ENCODE results near the gene PRAC1.

PRAC1 gene

DNA sequence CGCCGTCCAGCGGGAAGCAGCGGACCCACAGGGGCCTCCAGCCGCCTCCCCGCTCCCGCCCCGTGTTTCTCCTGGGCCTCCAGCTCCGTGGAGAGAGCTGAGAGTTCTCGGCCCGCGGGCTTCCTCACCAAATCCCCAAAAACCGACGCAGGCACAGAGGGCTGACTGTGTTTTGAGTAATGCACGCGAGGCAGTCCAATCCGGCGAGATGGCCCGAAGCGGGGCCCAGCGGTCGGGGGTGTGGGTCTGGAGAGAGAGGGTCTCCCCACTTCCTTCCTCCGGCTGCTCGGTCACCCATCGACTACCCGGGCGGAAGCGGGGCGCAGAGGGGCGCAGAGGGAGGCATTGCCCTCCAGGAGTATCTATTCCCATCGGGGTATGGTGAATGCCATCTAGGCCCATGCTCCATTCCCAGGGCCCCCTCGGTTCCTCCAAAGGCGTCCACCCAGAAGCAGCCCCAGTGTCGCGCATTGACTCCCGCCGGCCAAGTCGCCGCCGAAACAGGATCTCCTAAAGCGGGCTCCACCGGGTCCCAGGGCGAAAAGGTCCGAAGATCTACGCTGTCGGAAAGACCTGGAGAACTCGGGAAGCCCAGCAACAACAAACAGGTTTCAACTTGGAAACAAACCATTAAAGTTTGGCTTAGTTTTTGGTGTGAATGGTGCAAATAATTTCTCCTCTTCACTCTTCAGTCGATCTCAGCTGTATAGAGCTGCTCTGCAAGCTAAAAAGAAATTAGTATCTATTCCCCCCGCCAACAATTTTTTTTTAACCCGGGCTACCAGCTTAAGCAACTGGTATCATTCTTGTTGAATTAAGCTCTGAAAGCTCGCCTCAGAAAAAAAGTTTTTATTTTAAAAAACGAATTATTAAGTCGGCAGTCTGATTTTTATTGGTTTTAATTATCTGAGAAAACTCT, 25.4 kb upstream of the PRAC1 start:
- no peak for DNase-seq (ENCODE audit: low read depth)

DNA sequence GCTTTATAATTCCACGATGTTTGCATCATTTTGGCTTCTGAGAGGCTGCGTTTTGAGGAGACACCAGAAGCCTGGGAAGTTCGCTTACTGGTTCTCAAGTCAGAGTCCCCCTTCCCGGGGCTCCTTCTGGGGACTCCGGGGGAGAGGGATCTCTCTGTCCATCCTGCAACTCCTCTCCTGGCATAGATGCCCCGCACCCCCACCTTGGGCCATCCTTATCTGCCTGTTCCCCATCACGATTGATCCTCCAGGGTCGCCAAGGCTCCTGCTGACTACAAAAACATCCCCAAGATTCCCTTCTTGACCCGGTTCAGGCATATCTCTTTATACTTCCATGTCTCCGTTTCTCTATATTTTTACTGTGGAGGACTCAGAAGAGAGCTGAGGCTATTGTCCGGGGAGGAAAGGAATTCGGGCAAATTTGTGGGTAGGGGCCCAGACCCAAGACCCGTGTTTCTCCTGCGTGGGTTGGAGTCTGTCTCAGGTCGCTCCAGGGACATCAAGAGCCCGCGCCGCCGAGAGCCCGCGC, 24.7 kb upstream of the PRAC1 start:
- DNase-seq (ENCODE audit: low read depth) = no peak

DNA sequence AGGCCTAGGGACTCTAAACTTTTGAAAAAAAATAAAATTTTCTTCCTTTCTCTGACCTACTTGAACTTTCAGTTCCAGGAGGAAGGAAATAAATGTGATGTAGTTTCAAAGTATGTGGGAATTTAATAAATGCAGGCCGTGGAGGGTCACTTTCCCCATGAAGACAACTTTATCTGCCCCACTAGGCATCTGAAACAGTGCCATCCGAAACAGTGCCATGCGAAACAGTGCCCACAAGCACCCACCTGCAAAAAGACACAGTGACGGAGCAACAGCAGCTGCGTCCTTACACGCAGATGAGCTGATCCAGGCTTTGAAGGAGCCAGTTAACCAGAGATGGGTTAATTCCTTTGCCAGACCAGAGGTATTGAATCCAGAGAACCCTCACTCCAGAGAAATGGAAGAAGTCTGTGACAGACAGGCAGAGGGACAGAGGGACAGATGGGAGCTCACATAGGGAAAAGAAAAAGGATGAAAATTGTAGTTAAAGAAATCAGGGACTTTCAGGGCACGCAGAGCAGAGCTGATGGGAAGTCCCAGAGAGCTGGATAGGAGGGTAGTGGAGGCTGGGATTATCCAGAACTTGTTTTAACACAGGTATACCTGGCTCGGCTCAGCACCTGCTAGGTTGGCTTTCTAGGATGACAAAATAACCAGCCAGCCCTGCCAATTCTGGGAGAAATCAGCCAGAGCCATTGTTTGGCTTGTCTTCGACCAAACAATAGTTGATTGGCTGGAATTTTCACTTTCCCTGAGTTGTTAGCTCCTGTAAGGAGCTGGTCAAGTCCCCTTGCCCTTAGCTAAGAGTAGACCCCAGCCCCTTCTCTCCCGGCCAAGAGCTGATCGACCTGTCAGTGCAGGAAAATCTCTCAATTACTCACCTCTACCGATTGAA, 23.3 kb upstream of the PRAC1 start:
- no peak for DNase-seq (ENCODE audit: low read depth)

DNA sequence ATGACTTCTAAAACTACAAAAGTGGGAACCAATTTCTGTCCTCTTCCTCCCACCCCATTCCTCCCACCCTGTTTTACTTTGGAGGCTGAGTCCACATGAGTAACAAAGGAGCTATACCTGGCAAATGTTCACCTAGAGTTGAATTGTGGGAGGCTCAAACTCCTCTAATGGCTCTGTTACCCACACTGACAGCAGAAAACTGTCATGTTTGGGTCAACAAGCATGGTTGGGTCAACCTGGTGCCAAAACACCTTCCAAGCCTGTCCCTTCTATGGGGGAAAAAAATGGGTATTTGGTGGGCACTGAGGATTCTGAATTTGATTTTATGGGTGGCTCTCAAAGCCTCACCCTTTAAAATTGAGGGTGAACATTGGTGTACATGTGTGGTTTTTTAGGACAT, 18.2 kb upstream of the PRAC1 start:
- DNase-seq (ENCODE audit: low read depth) = no peak

DNA sequence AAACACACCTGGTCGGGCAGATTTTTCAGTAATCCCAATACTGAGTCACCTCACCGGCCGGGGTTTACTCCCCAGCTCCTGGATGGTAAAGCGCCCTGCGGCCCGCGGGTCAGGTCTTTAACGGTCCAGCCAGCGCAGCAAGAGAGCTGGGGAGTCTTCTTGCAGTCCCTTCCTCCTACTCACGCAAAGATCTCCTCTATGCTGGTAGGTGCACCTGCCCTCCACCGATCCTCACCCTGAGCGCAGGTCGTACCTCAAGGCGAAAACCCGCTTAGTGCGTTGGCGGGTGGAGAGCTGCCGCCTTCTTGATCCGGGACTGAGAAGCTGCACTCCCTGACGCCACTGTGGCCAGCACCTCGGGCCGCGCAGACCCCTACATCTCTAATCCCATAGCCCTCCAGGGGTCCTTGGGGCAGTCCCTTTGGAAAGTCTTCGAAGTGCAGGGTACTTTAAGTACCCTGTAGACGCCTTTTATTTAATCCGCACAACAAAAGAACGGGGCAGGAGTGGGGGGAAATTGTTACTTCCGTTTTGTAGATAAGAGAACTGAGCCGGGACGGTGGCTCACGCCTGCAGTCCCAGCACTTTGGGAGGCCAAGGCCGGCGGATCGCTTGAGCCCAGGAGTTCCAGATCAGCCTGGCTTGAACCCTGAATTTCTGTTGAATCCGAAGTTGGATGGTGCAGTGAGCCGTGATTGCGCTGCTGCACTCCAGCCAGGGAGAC, 16.6 kb upstream of the PRAC1 start:
- no peak for DNase-seq (ENCODE audit: low read depth)

DNA sequence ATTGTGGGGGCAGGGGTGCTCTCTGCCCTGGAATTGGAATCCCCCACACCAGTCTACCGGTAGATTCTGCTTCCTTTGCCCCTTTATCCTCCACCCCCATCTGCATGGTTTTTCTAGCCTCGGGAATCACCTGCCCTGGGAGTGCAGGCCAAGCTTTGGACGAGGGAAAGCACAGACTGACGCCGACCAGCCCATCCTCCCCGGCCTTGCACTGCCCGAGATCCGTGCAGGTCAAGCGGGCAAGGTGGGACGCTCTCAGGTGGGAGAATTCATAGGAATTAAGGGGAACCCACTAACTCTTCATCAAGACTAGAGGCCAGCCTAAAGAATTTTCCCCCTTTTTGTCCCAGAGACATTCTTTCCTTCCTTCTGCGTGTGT, 16.1 kb upstream of the PRAC1 start:
- no peak for DNase-seq (ENCODE audit: low read depth)

DNA sequence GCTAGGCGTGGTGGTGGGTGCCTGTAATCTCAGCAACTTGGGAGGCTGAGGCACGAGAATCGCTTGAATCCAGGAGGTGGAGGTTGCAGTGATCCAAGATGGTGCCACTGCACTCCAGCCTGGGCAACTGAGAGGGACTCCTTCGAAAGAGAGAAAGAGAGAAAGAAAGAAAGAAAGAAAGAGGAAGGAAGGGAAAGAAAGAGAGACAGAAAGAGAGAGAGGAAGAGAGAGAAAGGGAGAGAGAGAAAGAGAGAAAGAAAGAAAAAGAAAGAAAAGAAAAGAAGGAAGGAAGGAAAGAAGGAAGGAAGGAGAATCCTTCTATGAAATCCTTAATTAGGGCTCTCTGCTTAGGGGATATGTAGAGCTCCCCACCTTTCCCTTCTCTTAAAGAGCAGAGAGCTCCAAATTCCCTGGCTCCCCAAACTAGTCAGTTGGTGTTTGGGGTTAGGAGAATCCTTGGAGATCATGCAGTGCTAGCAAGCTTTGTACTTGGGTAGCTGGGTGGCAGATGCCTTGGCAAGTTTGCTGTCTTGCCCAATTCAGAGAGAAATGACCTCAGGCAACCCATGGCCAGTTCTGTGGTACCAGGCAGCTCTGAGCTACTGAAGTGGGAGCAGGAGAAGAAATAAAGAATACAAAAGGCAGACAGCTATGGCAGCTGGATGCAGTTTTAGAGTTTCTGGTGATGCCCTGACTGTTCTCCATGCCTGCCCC, 15.2 kb upstream of the PRAC1 start:
- DNase-seq (ENCODE audit: low read depth) = no peak

DNA sequence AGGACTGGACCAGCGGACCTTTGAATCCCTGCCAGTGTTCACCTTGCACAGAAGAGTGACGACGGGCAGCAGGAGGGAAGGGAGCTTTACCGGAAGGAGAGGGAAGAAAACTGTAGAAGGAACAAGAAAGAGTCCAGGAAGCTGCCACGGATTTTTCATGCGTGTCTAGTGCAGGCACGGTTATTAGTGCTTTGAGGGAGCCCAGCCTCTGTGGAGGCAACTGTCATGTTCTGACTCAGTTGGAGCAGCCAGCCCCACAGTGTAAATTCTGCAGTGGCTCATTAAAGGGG, 12.7 kb upstream of the PRAC1 start:
- no peak for DNase-seq (ENCODE audit: low read depth)

DNA sequence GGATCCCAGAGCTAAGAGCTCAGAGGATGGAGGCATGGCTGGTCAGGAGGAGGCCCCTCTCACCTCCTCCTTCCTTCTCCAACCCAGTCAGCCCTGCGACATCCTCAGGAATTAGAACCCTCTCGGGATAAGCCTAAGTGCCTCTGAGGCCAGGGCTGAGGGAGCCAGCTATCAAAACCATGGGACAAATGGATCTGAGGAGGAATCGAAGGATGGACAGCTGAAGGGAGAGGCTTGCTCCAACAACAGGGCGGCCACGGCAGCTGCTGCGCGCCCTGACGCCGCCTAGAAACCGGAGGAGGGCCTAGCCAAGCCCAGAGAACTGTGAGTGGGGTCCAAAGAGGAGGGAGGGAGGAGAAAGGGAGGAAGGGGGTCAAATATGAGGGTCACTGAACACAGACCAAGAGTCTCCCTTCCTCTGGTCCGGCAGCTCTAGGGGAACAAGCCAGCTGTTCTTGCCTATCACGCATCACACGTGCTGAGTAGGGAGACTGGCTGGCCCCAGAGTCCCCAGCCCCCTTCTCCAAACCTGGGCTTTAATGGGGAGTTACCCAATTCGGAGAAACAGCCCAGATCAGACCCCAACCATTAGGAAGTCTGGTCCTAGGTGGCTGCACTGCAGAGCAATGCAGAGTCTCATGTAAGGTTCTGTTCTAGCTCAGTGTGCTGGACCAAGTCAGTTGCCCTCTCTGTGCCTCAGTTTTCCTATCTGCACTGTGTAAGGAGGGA, 12.2 kb upstream of the PRAC1 start:
- no peak for DNase-seq (ENCODE audit: low read depth)

DNA sequence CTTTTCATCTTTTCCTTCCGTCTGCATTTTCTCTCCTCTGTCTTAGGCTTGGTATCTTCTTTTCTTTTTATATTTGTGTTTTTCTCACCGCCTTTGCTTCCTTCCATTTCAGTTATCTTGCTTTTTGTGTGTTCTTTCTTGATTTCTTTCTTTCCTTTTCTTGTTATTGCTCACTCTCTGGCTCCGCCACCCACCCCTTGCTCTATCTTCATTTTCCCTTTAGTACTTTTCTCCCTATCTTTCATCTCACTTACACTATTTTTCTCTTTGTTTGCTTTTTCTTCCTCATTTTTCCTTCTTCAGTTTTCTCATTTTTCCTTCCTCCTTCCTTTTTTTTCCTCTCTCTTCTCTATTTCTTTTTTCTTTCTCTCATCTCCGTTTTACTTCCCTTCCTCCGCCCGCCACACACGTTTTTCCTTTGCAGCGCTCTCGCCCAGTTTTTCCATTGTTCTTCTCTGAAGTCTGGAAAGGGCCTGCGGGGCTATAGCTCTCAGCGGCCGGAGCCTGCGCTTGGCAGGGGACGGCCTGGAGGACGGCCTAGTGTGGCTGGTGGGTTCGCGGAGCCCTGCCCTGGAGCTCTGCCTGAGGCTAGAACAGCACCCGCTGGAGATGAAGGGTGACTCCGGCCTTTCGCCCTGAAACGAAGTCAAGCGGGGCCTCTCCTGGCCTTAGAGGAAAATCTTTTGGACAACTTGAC, 11.5 kb upstream of the PRAC1 start:
- no peak for DNase-seq (ENCODE audit: low read depth)

DNA sequence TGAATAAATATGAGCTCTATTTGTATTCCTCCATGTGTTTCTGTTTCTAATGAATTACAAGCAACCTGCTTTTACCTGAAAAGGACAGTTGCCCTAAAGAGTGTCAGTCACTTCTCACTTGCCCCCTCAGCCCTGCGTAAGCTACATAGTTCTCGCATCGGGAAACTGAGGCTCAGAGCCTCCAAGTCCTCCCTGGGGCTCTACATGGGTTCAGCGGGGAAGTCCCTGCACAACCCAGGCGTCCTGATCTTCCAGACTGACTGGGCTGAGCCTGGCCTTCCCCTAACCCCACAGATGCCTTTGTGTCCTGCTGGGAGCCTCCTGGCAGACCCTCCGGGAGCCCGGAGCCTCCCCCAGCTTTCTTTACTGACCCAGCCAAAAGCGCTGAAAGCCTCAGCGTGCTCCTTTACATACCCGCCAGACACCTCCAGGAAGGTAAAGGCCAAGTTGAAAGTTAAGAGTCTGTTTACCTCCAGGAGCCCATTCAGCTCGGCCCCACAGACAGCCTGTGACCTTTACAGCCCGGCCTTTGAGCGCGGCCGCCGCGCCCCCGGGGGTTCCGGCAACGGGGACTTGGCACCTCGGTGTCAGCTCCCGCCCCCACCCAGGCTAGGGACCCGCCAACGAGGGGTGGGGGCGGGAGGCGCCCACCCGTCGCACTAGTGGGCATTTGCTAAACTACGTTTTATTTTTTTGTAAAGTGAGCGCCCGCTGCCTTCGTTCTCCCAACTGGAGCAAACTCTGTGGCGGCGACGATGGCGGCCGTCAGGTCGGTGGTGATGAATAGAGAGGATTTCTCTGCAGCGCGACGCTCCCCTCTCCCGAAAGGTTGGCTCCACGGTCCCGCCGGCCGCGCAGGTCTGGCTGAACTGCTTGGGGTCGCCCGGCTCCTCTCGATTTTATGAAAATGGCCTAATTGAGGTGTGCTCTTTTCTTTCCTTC, 10.6 kb upstream of the PRAC1 start:
- no peak for DNase-seq (ENCODE audit: low read depth)

DNA sequence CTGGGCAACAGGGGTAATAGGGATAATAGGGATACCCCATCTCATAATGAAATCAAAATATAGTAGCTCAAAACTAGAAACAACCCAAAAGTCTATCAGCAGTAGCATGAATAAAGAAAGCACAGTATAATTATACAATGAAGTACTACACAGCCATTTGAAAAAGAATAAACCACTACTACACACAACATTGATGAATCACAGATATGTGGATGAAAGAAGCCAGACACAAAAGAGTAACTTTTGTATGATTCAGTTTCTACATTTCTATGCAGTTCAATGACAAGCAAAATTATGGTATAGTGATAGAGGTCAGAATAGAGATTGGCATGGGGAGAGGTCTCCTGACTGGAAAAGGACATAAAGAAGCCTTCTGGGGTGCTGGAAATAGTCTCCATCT, 9.0 kb upstream of the PRAC1 start:
- no peak for DNase-seq (ENCODE audit: low read depth)

DNA sequence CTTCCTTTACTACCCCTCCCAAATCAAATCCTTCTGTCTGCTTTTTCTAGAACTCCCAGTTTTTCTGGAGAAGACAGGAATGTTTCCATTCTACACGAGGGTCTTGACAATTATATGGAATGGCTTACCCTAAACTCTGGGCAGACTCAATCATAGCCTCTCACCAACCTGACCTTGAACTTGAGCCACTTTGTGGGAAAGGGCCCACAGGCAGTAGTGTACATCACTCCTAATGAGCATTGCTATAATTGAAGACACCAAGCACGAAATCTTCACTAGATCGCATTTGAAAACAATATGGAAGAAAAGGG, 7.9 kb upstream of the PRAC1 start:
- DNase-seq (ENCODE audit: low read depth) = no peak

DNA sequence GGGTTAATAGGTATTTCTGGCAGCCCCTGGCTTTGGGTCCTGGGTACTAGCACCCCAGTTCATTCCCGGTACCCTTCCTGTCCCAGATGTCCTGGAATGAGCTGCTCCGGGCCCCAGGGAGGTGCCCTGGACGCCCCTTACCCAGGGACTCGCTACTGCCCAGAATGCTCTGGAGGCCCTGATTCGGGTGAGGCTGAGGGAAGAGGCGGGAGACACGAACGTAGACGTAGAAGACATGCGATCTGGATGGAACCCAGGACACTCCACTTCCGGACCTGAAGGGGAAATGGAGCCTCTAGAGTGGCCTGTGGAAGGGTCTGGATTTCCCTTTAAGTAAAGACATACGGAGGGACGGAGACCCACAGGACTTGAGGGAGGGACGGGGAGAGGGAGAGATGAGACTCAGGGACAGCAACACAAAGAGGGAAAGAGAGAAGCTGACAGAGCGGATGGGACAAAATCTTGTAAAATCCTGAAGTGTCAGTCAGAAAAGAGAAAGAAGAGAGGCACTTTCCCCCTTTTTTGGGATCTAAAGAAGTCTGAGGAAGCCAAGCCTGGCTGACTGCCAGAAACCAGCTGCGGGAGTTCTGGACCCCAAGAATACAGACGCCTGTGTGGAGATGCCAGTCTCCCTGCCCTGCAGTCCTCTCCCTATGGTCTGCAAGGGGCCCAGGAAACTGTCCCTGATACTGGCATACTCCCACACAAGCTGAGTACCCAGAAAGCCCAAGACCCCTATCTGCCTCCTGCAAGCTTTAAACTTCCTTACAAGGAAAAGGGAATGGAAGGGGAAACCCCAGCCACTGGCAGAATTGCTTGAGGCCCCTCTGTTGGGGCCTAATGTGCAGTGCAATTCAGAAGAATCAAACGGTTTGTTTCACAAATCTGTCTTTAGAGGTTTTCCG, 7.3 kb upstream of the PRAC1 start:
- no peak for DNase-seq (ENCODE audit: low read depth)

DNA sequence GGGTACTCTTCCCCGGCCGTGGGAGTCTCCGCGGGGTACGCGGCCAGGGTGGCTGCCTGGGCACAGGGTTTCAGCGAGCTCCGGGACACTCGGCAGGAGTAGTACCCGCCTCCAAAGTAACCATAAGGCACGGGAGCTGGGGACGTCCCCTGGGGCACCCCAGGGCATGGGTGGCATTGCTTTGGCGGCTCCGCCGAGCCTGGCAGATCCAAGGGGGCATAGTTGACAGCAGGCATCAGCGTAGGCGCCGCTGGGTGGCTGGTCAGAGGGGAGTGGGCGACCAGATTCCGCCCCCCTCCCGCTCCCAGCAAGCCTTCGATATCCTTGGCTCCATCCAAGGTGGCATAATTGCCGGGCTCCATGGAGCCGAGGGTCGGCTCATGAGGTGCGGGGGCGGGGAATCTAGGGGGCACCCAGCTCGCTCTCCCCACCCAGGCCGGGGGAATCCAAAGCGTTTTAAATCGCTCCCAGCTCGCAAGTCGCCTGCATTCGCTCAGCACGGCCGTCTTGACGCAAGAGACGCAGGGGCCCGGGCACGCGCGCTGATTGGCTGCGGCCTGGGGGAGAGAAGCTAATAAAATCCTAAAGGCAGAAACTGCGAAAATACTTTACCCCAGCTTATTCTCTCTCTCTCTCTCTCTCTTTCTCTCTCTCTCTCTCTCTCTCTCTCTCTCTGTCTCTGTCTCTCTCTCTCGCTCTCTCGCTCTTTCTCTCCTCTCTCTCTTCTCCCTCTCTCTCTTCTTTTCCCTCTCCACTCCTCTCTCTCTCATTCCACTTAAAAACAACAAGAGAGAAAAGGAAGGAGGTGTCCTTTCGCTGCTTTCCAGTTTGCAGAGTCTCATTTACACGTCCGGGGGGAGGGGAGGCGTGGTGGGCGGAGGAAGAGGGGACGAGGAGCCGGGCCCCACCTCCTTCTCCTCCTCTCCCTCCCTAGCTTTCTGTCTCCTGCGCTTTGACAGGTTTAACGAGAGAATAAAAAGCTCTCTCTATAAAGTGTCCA, 6.2 kb upstream of the PRAC1 start, which contains the start of gene HOXB13:
HOXB13 (minus strand) TSS at position 519 of the 1,000 bp plus-strand sequence; CDS start at position 362, 157 bp downstream.
- peak; percentile 35 for DNase-seq (ENCODE audit: low read depth)

DNA sequence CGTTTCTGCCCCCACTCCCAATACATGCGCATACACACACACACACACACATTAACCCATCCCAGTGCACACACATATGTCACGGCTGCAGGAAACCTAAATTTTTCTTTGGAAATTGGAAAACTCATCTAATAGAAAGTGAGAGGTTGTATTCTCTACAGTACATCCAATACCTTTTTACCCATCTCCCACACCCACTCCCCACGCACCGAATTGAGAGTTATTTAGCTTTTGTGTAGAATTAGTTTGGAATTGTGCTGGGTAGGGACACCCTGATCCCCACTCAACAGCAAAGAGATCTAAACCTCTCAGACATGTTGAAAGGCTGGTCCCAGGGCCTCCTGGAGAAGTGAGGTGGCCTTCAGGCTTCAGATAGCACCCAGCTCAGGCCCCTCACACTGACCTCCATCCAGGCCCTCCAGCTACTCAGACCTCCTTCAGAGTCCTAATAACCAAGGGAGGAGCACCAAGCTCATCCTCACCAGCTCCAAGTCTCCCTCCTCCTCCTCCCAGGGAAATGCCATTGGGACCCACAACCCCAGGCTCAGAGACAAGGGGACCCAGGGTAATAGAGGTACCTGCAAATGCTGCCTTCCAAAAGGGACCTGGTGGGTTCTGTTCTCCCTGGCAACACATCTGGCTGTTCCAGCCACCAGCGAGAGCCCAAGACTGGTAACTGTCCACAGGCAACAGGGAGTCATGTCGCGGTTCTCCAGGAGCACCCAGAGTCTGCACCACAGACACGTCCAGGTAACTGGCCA, 5.3 kb upstream of the PRAC1 start:
- no peak for DNase-seq (ENCODE audit: low read depth)

Measured in EH (cell line).